Esophagus muscularis mucosa (tissue), 4 donors: ENCODE results near the gene RASSF1. TPM values are rescaled to one million over a fixed set of nuclear protein-coding genes. Genes with fewer than 3 reads are reported as not detected.

Experiments
- DNase-seq: peaks from one replicate; pipeline ENCODE4 v3.0.0-alpha.2; 2017; ENCODE audit errors: extremely low spot score
- H3K27ac ChIP-seq, 4 donors: fragments of 200-600 bp; sonication (generic); replicated peaks in 1 of 4; 1 replicate in 3 of 4; 2 replicates in 1 of 4; pipeline ENCODE4 v1.5.1; 2016 to 2019; ENCODE audit warnings: mild to moderate bottlenecking in 1 of 4
- H3K27me3 ChIP-seq, 4 donors: fragments of 200-600 bp; sonication (generic); one replicate each; pipeline versions ENCODE4 v1.5.1 to v1.6.0; 2016 to 2019
- H3K36me3 ChIP-seq, 4 donors: fragments of 200-600 bp; sonication (generic); one replicate each; pipeline ENCODE4 v1.5.1; 2016 to 2019
- H3K4me1 ChIP-seq, 4 donors: fragments of 200-600 bp; sonication (generic); one replicate each; pipeline ENCODE4 v1.5.1; 2016 to 2019
- H3K4me3 ChIP-seq, 4 donors: fragments of 200-600 bp; sonication (generic); 1 replicate in 2 of 4; 2 replicates in 2 of 4; pipeline ENCODE4 v1.5.1; 2016 to 2019; ENCODE audit warnings: mild to moderate bottlenecking in 4 of 4, moderate library complexity in 1 of 4
- H3K9me3 ChIP-seq, 4 donors: fragments of 200-600 bp; sonication (generic); 1 replicate in 3 of 4; 2 replicates in 1 of 4; pipeline ENCODE4 v1.5.1; 2016 to 2019
- EP300 ChIP-seq: sonication (generic); formaldehyde crosslinking; IDR thresholded peaks from one replicate; pipeline ENCODE4 v1.6.1; 2017; ENCODE audit warnings: antibody characterized with exemption
- POLR2A ChIP-seq: fragments of 450-650 bp; IDR thresholded peaks from one replicate; pipeline ENCODE4 v1.6.1; 2017; ENCODE audit warnings: antibody characterized with exemption, moderate library complexity, mild to moderate bottlenecking, low read depth
- POLR2AphosphoS5 ChIP-seq, 2 donors: sonication (generic); formaldehyde crosslinking; IDR thresholded peaks; one replicate each; pipeline ENCODE4 v1.6.1; 2017; ENCODE audit warnings: antibody characterized with exemption in 2 of 2
- WGBS: methylation state at CpG from one replicate; pipeline ENCODE4 v1.1.5; 2018; 5-methylcytosine and 5-hydroxymethylcytosine counted together
- intact Hi-C: fragments of 100-400 bp; cut with DNase I; formaldehyde crosslinking; loops from one replicate; pipeline ENCODE4 v1.15.1; 2023
- total RNA-seq, 4 donors: library from RNA; depleted of rRNA; stranded (reverse); fragments of >200 nt; gene quantifications; one replicate each; pipeline versions ENCODE4 v1.1.0 to v1.2.1, GENCODE V29; 2016
- TF ChIP-seq, protein P1 (sequence below), 3 experiments: fragments of 200-600 bp in 2 of 3; fragments of 450-650 bp in 1 of 3; sonication (generic) in 2 of 3; IDR thresholded peaks; one replicate each; pipeline ENCODE4 v1.5.1; 2017 to 2019; ENCODE audit warnings: antibody characterized with exemption in 3 of 3, mild to moderate bottlenecking in 2 of 3, moderate library complexity in 1 of 3

RASSF1 gene
- total RNA-seq, 4 donors from 2014 or later, result 28.7 to 44.2 (median 33.2) TPM

DNA sequence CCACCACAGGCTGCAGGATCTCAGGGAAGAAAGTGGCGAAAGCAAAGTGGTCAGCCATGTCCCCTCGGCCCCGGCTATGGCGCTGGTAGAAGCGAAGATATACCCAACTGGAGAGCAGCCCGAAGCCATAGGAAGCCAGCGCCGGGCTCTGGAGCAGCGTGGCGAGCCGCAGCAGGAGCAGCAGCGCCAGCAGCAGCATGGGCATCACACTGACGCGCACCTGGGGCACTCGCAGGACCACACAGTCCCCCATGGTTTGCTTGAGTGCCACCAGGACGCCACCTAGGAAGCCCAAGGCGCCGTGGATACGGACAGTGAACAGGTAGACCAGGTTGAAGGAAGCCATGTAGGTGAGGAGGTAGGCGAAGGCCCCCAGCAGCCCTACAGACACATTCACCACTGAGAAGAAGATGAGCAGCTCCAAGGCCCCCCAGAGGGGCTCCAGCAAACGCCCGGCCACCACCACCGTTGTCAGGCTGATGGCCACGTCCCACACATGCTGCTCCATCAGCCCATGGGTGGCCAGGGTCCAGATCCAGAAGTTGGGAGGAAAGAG lies 17.8 kb upstream of the RASSF1 start:
- WGBS, result 74% methylated on average over 8 of the region's 24 CpGs
- Histone ChIP-seq H3K27me3 (no peaks in the 10 kb centered on the region), H3K36me3 (peaks cover 14 to 48% (median 30%) of the 10 kb centered on the region in 4 donors), H3K4me1 (peaks cover 40 to 60% (median 43%) of the 10 kb centered on the region in 4 donors), H3K4me3 (peak overlapping the region; percentile 70 to 77 (median 74)), H3K9me3 (no peaks in the 10 kb centered on the region), H3K27ac (peak overlapping the region; percentile 85 to 91 (median 86))
- intact Hi-C loops, result no loop called here
- TF ChIP-seq EP300 (no peak), POLR2A (no peak), POLR2AphosphoS5 (IDR thresholded peaks at IDR 0.05) (no peak)
- TF ChIP-seq, protein P1, sequence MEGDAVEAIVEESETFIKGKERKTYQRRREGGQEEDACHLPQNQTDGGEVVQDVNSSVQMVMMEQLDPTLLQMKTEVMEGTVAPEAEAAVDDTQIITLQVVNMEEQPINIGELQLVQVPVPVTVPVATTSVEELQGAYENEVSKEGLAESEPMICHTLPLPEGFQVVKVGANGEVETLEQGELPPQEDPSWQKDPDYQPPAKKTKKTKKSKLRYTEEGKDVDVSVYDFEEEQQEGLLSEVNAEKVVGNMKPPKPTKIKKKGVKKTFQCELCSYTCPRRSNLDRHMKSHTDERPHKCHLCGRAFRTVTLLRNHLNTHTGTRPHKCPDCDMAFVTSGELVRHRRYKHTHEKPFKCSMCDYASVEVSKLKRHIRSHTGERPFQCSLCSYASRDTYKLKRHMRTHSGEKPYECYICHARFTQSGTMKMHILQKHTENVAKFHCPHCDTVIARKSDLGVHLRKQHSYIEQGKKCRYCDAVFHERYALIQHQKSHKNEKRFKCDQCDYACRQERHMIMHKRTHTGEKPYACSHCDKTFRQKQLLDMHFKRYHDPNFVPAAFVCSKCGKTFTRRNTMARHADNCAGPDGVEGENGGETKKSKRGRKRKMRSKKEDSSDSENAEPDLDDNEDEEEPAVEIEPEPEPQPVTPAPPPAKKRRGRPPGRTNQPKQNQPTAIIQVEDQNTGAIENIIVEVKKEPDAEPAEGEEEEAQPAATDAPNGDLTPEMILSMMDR (IDR thresholded peaks at IDR 0.05), result no peak
- DNase-seq, result no peak

DNA sequence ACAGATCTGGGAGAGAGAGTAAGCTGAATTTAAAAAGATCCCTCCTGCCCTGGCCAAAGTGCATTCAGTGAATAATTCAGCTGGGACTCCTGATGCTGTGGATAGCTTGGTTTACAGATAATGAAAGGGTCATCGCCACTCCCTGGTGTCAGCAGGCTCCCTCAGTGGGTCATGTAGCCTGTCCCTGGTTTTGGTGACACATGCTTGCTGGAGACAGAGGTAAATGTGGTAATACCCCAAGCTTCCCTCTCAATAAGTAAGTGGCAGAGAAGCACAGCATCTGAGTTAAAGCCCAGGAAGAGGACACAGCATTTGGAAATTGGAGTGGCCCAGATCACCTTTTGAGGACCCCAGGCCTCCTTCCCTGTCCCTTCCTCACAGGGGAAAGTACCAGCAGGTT lies 16.8 kb upstream of the RASSF1 start:
- no peak for DNase-seq
- 83% methylated on average over 1 of the region's 1 CpG for WGBS
- Histone ChIP-seq H3K27me3 (no peaks in the 10 kb centered on the region), H3K4me1 (peaks cover 40 to 65% (median 44%) of the 10 kb centered on the region in 4 donors), H3K9me3 (no peaks in the 10 kb centered on the region), H3K36me3 (peaks cover 14 to 57% (median 38%) of the 10 kb centered on the region in 4 donors), H3K4me3 (peak overlapping the region; percentile 70 to 77 (median 74)), H3K27ac (peak overlapping the region; percentile 23 to 91 (median 86))
- intact Hi-C loops, result no loop called here
- no peak for TF ChIP-seq POLR2A
- no peak for TF ChIP-seq POLR2AphosphoS5 (IDR thresholded peaks at IDR 0.05)
- no peak for TF ChIP-seq EP300
- TF ChIP-seq, protein P1 (IDR thresholded peaks at IDR 0.05), result no peak

DNA sequence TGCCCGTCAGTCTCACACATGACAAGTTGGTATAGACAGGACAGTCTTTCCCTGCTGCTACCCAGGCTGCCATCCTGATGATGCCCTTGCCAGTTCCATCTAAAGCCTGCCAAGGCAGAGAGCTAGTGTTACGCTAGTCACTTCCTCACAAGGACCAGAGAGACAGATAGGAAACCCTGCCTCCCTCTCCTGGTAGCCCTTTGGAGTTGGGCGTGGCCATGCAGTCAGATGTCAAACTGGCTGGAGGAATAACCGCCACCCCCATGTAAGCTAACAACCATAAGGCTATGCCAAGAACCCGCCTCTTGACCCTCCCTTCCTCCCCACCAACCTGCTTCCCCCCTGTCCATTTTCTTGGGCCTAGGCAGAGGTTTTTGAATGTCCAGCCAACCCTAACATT lies 15.9 kb upstream of the RASSF1 start:
- H3K4me3 ChIP-seq, result peak overlapping the region; percentile 70 to 77 (median 74)
- peaks cover 43 to 72% (median 50%) of the 10 kb centered on the region in 4 donors for H3K4me1 ChIP-seq
- WGBS, result 56% methylated on average over 5 of the region's 5 CpGs
- TF ChIP-seq POLR2AphosphoS5 (IDR thresholded peaks at IDR 0.05) (no peak), EP300 (no peak), POLR2A (no peak)
- TF ChIP-seq, protein P1 (IDR thresholded peaks at IDR 0.05), result no peak
- H3K27ac ChIP-seq, result peak overlapping the region; percentile 15 to 91 (median 54)
- intact Hi-C loops, result no loop called here
- H3K9me3 ChIP-seq, result no peaks in the 10 kb centered on the region
- no peak for DNase-seq
- no peaks in the 10 kb centered on the region for H3K27me3 ChIP-seq
- peaks cover 14 to 57% (median 38%) of the 10 kb centered on the region in 4 donors for H3K36me3 ChIP-seq

DNA sequence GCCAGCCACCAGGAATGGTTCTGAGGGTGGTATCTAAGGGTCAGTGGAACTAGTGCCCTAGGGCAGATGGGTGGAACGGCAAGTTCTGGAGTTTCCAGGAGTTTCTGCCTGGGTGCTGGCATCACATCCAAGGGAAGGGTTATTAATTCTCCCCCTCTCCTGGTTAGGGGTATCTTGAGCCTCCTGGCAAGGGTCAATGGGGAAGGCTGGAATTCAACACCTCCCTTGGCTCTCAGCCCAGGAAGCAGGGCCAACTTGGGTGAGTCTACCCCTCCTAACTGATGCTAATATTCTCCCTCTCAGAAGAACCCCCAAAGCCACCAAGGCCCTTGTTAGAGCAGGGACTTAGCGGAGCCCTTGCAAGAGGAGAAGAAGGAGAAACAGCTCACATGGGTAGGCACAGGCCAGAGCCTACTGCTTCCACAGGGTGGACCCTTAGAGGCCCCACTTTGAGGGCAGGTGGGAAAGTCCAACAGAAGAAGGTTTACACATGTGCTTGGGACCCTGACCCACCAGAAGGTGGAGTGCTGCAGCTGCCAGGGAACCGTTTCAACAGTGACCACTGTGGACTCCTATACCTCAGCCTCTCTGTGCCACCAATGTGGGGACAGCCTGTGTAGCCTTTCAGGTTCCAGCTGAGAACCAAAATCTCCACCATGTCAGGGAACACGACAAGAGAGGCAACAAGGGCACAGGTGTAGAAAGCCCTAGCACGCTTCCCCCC lies 15.4 kb upstream of the RASSF1 start:
- WGBS, result 71% methylated on average over 5 of the region's 5 CpGs
- TF ChIP-seq POLR2AphosphoS5 (IDR thresholded peaks at IDR 0.05) (no peak), POLR2A (no peak), EP300 (no peak)
- TF ChIP-seq, protein P1 (IDR thresholded peaks at IDR 0.05), result no peak
- no peaks in the 10 kb centered on the region for H3K27me3 ChIP-seq
- H3K9me3 ChIP-seq, result no peaks in the 10 kb centered on the region
- DNase-seq, result no peak
- H3K4me1 ChIP-seq, result peaks cover 49 to 77% (median 56%) of the 10 kb centered on the region in 4 donors
- peak overlapping the region; percentile 15 to 85 (median 16) for H3K27ac ChIP-seq
- H3K4me3 ChIP-seq, result peak overlapping the region; percentile 70 to 77 (median 74)
- peaks cover 14 to 57% (median 38%) of the 10 kb centered on the region in 4 donors for H3K36me3 ChIP-seq
- intact Hi-C loops, result no loop called here
